UCSD-AML1 (cell line): ENCODE data around the gene NHEJ1.

Experiments
- DNase-seq: peaks from one replicate; lab custom pipeline; 2025; ENCODE audit not compliant: unreplicated experiment; lab: John Stamatoyannopoulos, UW

NHEJ1 gene

GRCh38 chr2:219124381-219125110 is 36.1 kb downstream of the NHEJ1 start:
- no peak for DNase-seq

GRCh38 chr2:219123356-219124135 is 37.1 kb downstream of the NHEJ1 start:
- DNase-seq: no peak

GRCh38 chr2:219122202-219122980 is 38.2 kb downstream of the NHEJ1 start:
- no peak for DNase-seq

GRCh38 chr2:219120082-219120481 is 40.5 kb downstream of the NHEJ1 start:
- DNase-seq: no peak

- DNase-seq: peak; percentile 42
Measured at GRCh38 chr2:219119422-219120043, 41.1 kb downstream of the NHEJ1 start.

GRCh38 chr2:219118504-219118903 is 42.1 kb downstream of the NHEJ1 start:
- peak; percentile 39 for DNase-seq

GRCh38 chr2:219116776-219117646 is 43.6 kb downstream of the NHEJ1 start:
- no peak for DNase-seq

GRCh38 chr2:219112651-219113338 is 47.8 kb downstream of the NHEJ1 start:
- DNase-seq: no peak

GRCh38 chr2:219112062-219112406 is 48.6 kb downstream of the NHEJ1 start:
- no peak for DNase-seq

- no peak for DNase-seq
Measured at GRCh38 chr2:219111375-219112061, 49.1 kb downstream of the NHEJ1 start.

GRCh38 chr2:219109471-219109870 is 51.1 kb downstream of the NHEJ1 start:
- peak; percentile 35 for DNase-seq

- no peak for DNase-seq
Measured at GRCh38 chr2:219107758-219108157, 52.9 kb downstream of the NHEJ1 start.

- DNase-seq: no peak
Measured at GRCh38 chr2:219106251-219106650, 54.4 kb downstream of the NHEJ1 start.

GRCh38 chr2:219104107-219105035 is 56.2 kb downstream of the NHEJ1 start:
- no peak for DNase-seq

GRCh38 chr2:219099329-219099728 is 61.3 kb downstream of the NHEJ1 start:
- no peak for DNase-seq

- no peak for DNase-seq
Measured at GRCh38 chr2:219095406-219095935, 65.1 kb downstream of the NHEJ1 start.

- no peak for DNase-seq
Measured at GRCh38 chr2:219094171-219094570, 66.4 kb downstream of the NHEJ1 start.
